Activated naive CD4-positive, alpha-beta T cell treated with anti-CD3 and anti-CD28 coated beads, Interleukin-2, amount 10 ng/mL, durations not matched to agents 7 days and 5 days (primary cell): Measurements from ENCODE around the gene SEMA4G.

Experiments
- CTCF ChIA-PET: fragments of 350-600 bp; sonication (Branson Sonifier 250); formaldehyde crosslinking; loops from one replicate; lab custom pipeline; 2021; ENCODE audit warnings: antibody characterized with exemption; lab: Charles Lee
- DNase-seq: peaks from one replicate; pipeline ENCODE4 v3.0.0-alpha.2; 2020
- H3K27ac Mint-ChIP-seq: one replicate; pipeline ENCODE4 v1.8.0; 2021; ENCODE audit warnings: mild to moderate bottlenecking, moderate library complexity, mixed read lengths
- H3K27me3 Mint-ChIP-seq: one replicate; pipeline ENCODE4 v1.8.0; 2021; ENCODE audit warnings: mild to moderate bottlenecking, mixed read lengths
- H3K36me3 Mint-ChIP-seq: one replicate; pipeline ENCODE4 v1.8.0; 2021; ENCODE audit warnings: mixed read lengths
- H3K4me1 Mint-ChIP-seq: one replicate; pipeline ENCODE4 v1.8.0; 2021; ENCODE audit warnings: mixed read lengths
- H3K4me3 Mint-ChIP-seq: one replicate; pipeline ENCODE4 v1.8.0; 2021; ENCODE audit warnings: mild to moderate bottlenecking, moderate library complexity, mixed read lengths
- H3K9me3 Mint-ChIP-seq: one replicate; pipeline ENCODE4 v1.8.0; 2021; ENCODE audit warnings: mixed read lengths

Gene SEMA4G

DNA sequence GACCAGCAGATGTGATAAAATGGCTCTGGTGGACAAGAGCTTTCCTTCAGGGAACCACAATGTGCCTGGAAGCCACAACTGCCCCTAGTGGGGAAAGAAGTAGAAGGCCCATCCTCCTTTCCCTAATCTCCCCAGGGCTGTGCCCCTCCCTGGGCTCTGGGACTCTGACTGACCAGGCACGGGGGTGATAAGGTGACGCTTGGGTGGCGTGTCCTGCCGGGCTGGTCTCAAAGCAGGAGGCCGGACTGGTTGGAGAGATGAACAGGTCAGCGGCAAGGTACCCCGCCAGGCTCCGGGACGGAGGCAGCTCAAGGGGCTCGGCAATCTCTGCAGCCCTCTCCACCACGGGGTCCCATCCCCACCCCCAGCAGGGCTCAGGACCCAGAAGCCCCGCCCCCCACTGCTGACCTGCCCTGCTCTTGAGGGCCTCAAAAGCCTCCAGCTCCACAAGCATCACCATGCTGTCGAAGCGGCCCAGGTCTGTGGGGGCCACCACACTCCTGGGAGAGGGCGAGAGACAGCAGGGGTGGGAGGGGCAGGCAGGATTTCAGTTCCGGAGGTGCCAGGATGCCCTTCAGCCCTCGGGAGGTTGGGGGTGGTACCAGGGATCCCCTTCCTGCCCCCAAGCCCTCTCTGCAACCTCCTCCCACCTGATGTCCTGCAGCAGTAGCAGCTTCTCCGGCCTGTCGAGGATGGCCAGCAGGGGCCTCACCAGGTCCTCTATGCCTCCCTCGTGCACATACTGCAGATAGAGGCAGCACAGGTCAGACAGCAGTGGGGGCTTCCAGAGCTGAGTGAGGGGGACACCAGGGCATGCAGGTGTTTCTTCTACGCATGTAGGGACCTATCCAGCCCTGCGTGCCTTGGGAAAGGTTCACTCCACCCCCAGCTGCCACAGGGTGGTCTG lies 42.5 kb downstream of the SEMA4G start:
- CTCF ChIA-PET, result interaction anchor here (0.6 to 1.5 kb wide), 6 partner anchors 9 to 37 kb away, joined by 3 to 7 read pairs (median 4); partner anchors contain the start of genes LZTS2, MRPL43 and TWNK
- Mint-ChIP-seq H3K9me3 (no peaks in the 10 kb centered on the region), H3K27me3 (peaks cover 40% of the 10 kb centered on the region), H3K27ac (no peak overlapping the region), H3K4me1 (peaks cover 12% of the 10 kb centered on the region), H3K36me3 (no peaks in the 10 kb centered on the region), H3K4me3 (no peak overlapping the region)
- DNase-seq, result no peak

DNA sequence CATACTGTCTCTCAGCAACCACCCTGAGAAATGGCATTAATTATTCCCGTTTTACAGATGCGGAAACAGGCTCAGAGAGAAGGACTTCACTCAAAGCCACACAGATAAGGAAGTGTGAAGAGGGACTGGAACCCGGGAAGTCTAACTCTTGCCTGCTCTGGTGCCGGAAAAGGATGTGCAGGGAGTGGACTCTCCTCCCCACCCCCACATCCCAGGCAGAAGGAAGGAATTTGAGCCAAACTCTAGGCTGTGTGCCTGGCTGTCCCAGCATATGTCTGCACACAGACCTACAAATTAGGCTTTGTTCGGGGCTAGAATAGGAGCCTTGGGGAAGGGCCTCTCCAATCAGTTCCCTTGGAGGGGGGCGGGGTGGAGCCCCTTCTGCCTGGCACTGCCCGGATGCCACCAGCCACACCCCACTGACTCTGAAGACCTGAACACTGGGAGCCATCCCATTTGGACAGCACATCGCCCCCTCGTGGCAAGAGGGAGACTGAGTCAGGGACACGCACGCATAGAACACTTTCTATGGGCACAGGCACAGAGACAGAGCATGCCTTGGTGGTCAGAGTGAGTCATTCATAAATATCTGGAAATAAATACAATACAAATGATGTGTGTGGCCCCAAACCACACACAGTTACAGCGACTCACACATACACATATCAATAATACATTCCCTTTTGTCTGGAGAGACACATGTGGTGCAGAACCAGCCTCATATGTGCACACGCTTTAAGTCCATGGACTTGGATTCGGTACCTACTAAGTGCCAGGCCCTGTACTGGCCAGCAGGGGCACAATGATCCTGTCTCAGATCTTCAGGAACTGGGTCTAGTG lies 43.4 kb downstream of the SEMA4G start:
- Mint-ChIP-seq H3K36me3 (no peaks in the 10 kb centered on the region), H3K4me3 (no peak overlapping the region), H3K9me3 (no peaks in the 10 kb centered on the region), H3K27me3 (peaks cover 50% of the 10 kb centered on the region), H3K4me1 (peaks cover 12% of the 10 kb centered on the region), H3K27ac (no peak overlapping the region)
- peak; percentile 85 for DNase-seq
- CTCF ChIA-PET, result interaction anchor here (0.8 to 1.5 kb wide), 5 partner anchors 10 to 38 kb away, joined by 3 to 7 read pairs (median 4); partner anchors contain the start of genes LZTS2, MRPL43 and TWNK

DNA sequence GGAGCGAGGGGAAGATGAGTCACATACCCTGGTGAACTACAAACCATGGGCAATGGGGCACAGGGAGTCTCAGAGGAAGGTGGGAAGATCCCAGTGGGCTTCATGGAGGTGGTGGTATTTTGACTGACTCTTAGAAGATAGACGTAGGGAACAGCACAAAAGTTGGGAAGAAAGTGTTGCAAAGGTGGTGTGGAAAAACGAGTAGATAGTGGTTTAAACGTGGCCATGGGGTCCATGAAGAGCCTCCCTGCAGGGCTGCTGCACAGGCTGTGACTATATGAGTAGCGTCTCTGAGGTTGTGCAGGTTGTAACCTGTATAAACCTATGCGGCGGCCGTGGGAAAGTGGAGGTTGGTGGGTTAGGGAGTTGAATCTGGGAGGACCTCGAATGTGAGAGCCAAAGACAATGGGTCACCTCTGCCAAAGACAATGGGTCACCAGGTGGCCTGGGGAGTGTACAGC lies 44.1 kb downstream of the SEMA4G start:
- CTCF ChIA-PET, result interaction anchor here (0.6 to 7.2 kb wide), 8 partner anchors 9 to 98 kb away, joined by 3 to 169 read pairs (median 4); partner anchors contain the start of genes LZTS2, PDZD7 and SFXN3
- H3K4me1 Mint-ChIP-seq, result peaks cover 12% of the 10 kb centered on the region
- H3K27ac Mint-ChIP-seq, result no peak overlapping the region
- H3K27me3 Mint-ChIP-seq, result peaks cover 56% of the 10 kb centered on the region
- DNase-seq, result no peak
- H3K36me3 Mint-ChIP-seq, result no peaks in the 10 kb centered on the region
- no peak overlapping the region for H3K4me3 Mint-ChIP-seq
- no peaks in the 10 kb centered on the region for H3K9me3 Mint-ChIP-seq

DNA sequence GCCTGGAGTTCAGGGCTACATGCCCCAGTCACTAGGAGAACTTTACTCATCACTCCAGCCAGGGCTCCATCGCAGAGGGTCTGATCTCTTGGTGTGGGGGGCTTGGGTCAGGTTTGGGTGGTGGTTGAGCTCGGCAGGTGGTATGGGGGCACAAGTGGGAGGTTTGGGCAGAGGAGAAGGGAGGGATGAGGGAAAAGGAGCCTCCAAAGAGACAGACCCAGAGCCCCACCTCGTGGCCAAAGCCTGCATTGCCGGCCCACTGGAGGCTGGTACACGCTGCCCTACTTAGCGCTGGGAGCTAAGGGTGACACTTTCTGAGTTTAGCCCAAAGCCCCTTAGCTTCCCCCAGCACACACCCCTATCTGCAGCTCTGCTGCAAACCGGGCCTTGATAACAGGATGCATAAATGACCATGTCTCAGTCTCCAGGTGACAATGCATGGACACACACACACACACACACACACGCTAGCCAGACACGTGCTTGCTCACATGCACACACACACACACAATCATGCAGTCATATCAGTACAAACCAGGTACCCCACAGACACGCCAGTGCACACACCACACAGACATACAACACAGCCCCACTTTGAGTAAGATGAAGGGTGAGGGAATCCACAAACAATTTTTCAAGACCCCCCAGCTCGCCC lies 45.1 kb downstream of the SEMA4G start:
- Mint-ChIP-seq H3K4me3 (no peak overlapping the region), H3K36me3 (no peaks in the 10 kb centered on the region), H3K27me3 (peaks cover 66% of the 10 kb centered on the region), H3K27ac (no peak overlapping the region), H3K4me1 (peaks cover 12% of the 10 kb centered on the region), H3K9me3 (no peaks in the 10 kb centered on the region)
- CTCF ChIA-PET, result interaction anchor here (0.7 to 7.2 kb wide), 18 partner anchors 8 to 454 kb away, joined by 3 to 169 read pairs (median 5); partner anchors contain the start of genes LZTS2, PDZD7 and SFXN3
- DNase-seq, result peak; percentile 86

DNA sequence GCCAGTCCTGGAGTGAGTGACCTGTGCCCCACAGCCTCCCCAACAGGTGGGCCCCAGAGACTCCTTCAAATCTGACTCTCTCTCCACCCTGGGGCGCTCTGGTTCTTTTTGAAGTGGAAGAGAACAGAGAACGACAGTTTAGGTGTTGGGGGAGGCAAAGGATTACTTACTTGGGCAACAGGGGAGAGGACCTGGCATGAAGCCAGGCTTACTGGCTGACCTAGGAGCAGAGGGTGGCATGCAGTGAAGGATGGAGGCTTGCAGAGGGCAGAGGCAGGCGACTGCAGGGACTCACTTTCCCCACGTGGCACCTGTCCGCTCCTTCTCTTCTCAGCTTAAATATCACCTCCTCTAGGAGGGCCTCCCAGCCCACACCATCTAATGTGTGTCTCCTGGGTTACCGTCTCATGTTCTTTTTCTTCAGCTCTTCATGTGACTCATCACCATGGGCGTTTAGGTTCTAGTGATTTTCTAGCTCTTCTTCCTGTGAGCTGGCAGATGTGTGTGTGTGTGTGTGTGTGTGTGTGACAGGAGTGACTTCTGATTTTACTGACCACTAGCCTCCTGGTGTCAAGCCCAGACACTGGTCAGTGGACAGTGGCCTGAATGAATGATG lies 45.8 kb downstream of the SEMA4G start:
- DNase-seq, result no peak
- H3K4me3 Mint-ChIP-seq, result no peak overlapping the region
- peaks cover 1% of the 10 kb centered on the region for H3K36me3 Mint-ChIP-seq
- no peak overlapping the region for H3K27ac Mint-ChIP-seq
- no peaks in the 10 kb centered on the region for H3K9me3 Mint-ChIP-seq
- peaks cover 12% of the 10 kb centered on the region for H3K4me1 Mint-ChIP-seq
- CTCF ChIA-PET, result interaction anchor here (0.7 to 7.2 kb wide), 19 partner anchors 7 to 454 kb away, joined by 3 to 169 read pairs (median 5); partner anchors contain the start of genes LZTS2, PDZD7 and SFXN3
- H3K27me3 Mint-ChIP-seq, result peaks cover 73% of the 10 kb centered on the region

DNA sequence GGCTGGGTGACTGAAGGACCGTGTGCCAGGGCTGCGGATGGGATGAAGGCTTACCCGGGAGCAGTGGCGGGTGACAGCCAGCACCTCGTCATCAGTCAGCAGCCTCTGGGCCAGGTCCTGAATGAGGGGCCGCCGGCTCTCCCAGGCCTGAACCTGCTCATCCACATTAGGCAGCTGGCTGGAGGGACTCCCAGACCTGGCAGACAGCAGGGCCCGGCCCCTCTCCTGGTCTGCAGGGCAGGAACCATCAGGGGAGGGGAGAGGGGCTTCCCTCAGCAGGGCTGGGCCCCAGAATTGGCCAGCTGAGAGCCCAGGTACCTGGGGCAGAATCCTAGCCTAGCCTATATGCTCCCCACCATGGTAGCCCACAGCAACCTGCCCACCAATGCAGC lies 46.3 kb downstream of the SEMA4G start:
- CTCF ChIA-PET, result interaction anchor here (0.6 to 7.2 kb wide), 11 partner anchors 13 to 305 kb away, joined by 3 to 169 read pairs (median 6); partner anchors contain the start of genes LZTS2, PDZD7 and SFXN3
- H3K27me3 Mint-ChIP-seq, result peaks cover 78% of the 10 kb centered on the region
- no peak overlapping the region for H3K27ac Mint-ChIP-seq
- no peak overlapping the region for H3K4me3 Mint-ChIP-seq
- peaks cover 12% of the 10 kb centered on the region for H3K4me1 Mint-ChIP-seq
- DNase-seq, result no peak
- peaks cover 1% of the 10 kb centered on the region for H3K36me3 Mint-ChIP-seq
- H3K9me3 Mint-ChIP-seq, result no peaks in the 10 kb centered on the region

DNA sequence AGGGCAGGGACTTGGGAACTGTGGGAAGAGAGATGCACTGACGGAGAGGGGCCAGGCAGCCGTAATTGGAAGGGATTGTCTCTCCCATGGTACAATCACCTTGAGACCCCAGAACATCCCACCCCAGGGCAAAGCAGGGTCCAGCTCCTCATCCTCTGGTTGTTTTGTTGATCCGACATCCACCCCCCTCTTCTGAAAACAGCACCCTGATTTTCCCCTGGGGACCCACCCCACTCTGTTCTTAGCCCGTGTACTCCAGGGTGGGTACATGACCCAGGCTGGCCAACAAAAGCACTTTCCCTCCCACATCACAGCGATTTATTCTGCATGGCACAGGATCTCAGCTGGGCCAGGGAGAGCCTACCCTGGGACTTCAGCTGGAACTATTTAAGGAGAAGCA lies 47.5 kb downstream of the SEMA4G start:
- Mint-ChIP-seq H3K27ac (no peak overlapping the region), H3K4me1 (peaks cover 12% of the 10 kb centered on the region), H3K4me3 (no peak overlapping the region), H3K27me3 (peaks cover 90% of the 10 kb centered on the region), H3K36me3 (peaks cover 1% of the 10 kb centered on the region), H3K9me3 (no peaks in the 10 kb centered on the region)
- CTCF ChIA-PET, result interaction anchor here (0.6 to 7.2 kb wide), 8 partner anchors 12 to 128 kb away, joined by 3 to 169 read pairs (median 10); partner anchors contain the start of genes LZTS2, PDZD7 and SFXN3
- no peak for DNase-seq

DNA sequence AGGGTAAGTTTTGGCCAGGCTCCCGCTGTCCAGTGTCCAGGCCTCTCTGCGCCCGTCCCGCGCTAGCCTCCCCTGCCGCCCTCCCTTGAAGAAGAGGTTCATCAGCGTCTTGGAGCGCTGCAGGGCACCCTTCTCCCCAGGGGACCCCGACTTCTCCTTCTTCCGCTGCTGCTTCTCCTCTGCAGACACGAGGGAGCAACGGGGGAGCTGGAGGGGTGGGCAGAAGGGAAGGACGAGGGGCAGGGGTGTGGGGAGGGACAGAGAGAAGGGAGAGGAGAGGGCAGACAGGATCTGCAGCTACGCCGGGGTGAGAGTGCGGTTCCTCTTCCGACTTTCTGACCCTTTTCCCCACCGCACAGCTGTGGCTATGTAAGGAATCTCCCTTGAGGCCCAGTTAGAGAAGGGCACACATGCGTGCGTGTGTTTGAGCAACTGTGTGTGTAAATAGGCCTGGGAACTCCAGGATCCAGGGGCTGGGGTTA lies 48.9 kb downstream of the SEMA4G start:
- no peaks in the 10 kb centered on the region for H3K9me3 Mint-ChIP-seq
- CTCF ChIA-PET, result interaction anchor here (1.1 to 7.2 kb wide), 12 partner anchors 11 to 124 kb away, joined by 3 to 169 read pairs (median 10); partner anchors contain the start of genes LZTS2, PDZD7 and SFXN3
- DNase-seq, result no peak
- H3K36me3 Mint-ChIP-seq, result peaks cover 1% of the 10 kb centered on the region
- no peak overlapping the region for H3K4me3 Mint-ChIP-seq
- H3K27me3 Mint-ChIP-seq, result peaks cover 86% of the 10 kb centered on the region
- H3K4me1 Mint-ChIP-seq, result peaks cover 5% of the 10 kb centered on the region
- no peak overlapping the region for H3K27ac Mint-ChIP-seq

DNA sequence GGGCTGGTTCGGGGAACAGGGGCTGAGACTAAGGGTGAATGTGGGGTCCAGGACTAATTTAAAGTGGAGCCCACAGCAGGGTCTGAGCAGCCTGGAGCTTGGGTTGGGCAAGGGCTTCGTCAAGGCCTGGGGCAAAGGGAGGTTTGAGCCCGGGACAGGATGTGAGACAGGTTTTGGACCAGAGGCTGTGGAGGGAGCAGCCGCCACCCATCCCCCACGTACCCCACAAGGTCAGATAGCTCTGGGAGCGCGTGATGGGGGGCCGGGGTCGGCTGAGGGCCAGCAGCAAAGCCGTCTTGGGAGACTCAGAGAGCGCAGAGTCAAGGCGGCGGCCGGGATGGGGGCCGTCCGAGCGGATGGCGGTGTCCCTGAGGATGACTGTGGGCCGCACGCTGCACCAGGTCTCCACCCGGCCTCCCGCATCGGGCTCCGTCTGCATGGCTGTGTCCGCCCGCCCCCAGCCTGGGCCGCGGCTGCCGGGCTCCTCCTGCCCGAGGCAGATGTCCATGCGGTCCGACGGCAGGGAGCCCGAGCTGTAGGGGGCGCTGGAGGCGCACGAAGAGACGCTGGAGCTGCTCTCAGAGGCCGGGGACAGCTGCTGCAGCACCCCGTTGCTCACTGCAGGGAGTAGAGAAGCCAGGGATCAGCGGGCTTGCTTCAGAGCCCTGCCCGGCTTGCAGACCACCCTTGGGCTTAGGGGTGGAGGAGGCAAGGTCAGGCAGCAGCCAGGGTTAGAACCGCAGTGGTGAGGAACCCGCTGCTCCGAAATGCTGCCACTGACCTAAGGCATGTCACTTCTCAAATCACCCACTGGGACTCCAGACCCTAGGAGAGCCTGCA lies 49.5 kb downstream of the SEMA4G start:
- DNase-seq, result peak; percentile 88
- H3K36me3 Mint-ChIP-seq, result peaks cover 1% of the 10 kb centered on the region
- H3K27me3 Mint-ChIP-seq, result peaks cover 86% of the 10 kb centered on the region
- no peak overlapping the region for H3K27ac Mint-ChIP-seq
- H3K4me1 Mint-ChIP-seq, result peaks cover 3% of the 10 kb centered on the region
- no peak overlapping the region for H3K4me3 Mint-ChIP-seq
- no peaks in the 10 kb centered on the region for H3K9me3 Mint-ChIP-seq
- CTCF ChIA-PET, result interaction anchor here (0.6 to 7.2 kb wide), 22 partner anchors 10 to 124 kb away, joined by 3 to 169 read pairs (median 4); partner anchors contain the start of genes KAZALD1, LZTS2, PDZD7 and SFXN3
